ENCODE results near the gene PCDHB9.
"Not testable (repeated sequence)": the region's sequence is repeated elsewhere in the genome, so short reads cannot be mapped to it uniquely, and the experiment has no call there.

GRCh38 chr5:141210849-141211248 lies 23.9 kb downstream of the PCDHB9 start:
- not testable (repeated sequence) for TF ChIP-seq CTCF (conservative IDR thresholded peaks at IDR 0.05); EZH2 (IDR thresholded peaks at IDR 0.05; ENCODE audit: low read depth)
